ENCODE data around the gene PDCD1.

Gene PDCD1

DNA sequence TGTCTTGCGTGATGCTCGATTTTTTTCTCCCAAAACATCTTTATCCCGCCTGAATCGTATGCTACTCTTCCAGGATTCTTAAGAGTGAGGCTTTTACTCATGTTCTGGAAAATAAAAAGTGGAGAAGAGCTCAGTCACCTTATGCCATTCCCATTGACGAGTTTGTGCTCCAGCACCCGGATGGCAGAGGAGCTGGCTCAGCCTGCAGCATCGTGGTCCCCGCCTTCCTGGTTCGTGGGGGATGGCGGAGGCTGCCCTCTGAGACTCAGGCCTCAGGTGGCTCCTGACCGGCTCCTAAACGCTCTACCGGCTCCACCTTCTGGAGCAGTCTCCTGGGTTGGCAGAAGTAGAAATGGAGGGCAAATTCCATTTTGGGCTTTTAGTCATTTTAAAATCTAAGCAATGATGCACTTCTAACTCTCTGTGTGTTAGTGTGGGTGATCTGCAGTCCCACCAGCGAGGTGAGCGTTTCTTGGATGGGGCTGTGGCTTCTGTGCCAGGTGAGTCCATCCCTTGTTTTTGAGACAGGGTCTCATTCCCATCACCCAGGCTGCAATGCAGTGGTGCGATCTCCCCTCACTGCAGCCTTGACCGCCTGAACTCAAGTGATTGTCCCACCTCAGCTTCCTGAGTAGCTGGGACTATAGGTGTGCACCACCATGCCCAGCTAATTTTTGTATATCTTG, 38.7 kb upstream of the PDCD1 start:
- DNase-seq (ENCODE audit: extremely low read depth, low read depth), result no peak
- TF ChIP-seq, protein P1, sequence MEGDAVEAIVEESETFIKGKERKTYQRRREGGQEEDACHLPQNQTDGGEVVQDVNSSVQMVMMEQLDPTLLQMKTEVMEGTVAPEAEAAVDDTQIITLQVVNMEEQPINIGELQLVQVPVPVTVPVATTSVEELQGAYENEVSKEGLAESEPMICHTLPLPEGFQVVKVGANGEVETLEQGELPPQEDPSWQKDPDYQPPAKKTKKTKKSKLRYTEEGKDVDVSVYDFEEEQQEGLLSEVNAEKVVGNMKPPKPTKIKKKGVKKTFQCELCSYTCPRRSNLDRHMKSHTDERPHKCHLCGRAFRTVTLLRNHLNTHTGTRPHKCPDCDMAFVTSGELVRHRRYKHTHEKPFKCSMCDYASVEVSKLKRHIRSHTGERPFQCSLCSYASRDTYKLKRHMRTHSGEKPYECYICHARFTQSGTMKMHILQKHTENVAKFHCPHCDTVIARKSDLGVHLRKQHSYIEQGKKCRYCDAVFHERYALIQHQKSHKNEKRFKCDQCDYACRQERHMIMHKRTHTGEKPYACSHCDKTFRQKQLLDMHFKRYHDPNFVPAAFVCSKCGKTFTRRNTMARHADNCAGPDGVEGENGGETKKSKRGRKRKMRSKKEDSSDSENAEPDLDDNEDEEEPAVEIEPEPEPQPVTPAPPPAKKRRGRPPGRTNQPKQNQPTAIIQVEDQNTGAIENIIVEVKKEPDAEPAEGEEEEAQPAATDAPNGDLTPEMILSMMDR (IDR thresholded peaks at IDR 0.05; ENCODE audit: low read depth, low read length), result no peak

DNA sequence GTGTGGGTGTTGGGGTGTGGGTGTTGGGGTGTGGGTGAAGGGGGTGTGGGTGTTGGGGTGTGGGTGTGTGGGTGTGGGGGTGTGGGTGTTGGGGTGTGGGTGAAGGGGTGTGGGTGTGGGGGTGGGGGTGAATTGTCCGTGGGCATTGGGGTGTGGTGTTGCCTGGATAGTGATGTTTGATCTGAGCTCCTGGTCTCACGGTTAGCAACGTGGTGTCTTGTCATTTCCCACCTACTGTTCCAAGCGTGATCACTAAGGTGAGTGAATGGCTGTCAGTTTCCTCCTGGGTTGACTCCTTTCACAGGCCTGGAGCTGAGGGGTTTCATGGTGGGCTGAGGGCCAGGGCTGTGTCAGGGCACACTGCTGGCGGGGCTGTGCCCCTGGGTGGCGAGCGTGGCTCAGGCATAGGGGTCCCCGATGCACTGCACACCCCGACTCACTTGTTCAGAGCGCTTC, 38.1 kb upstream of the PDCD1 start:
- no peak for DNase-seq (ENCODE audit: extremely low read depth, low read depth)
- TF ChIP-seq, protein P1 (IDR thresholded peaks at IDR 0.05; ENCODE audit: low read depth, low read length), result no peak

DNA sequence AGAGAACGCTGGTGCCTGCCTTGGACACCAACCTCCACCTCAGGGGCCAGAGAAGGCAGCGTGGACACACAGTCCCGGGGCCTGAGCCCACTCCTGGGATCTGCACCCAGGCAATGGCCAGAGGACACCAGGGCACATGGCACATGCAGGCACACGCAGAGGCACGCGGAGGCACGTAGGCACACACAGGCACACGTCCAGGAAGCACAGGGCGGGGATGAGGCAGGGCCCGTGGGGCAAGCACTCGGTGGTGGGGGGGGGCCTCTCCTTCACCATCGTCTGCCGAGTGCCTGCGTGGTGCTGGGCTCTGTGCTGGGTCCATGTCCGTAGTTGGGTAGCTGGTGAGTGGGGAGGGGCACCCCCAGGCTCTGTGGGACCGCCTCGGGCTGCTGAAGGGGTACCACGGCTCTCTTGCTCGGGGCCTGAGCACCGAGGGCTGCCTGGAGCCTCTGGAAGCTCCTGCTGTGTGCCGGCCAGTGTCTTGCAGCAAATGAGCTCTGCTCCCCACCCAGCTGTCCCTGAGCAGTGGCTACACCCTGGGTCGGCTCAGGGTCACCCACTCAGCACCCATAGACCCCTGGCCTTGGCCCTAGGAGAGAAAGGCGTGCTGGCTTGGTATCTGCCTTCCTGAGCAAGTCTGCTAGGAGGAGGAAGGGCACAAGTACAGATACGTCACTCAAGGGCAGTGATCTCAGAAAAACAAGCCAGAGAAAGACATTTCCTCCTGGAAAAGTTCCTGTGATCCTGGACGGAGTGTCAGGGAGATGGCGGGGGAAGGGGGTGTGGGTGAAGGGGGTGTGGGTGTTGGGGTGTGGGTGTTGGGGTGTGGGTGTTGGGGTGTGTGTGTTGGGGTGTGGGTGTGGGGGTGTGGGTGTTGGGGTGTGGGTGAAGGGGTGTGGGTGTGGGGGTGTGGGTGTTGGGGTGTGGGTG, 37.3 kb upstream of the PDCD1 start:
- DNase-seq (ENCODE audit: extremely low read depth, low read depth), result no peak
- TF ChIP-seq, protein P1 (IDR thresholded peaks at IDR 0.05; ENCODE audit: low read depth, low read length), result no peak

DNA sequence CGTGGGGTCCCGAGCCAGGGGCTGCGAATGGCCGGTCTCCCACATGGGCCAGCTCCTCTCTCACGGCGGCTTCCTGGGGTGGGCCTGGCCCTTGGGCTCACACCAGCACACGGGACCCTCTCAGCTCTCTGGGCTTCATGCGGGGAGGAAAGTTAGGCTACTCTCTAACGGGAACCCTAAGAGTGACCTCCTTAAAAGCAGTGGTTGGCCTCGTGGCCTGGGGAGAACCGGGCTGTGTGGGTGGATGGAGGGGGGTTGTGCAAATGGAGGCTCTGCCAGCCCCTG, 36.7 kb upstream of the PDCD1 start:
- TF ChIP-seq, protein P1 (IDR thresholded peaks at IDR 0.05; ENCODE audit: low read depth, low read length), result no peak
- DNase-seq (ENCODE audit: extremely low read depth, low read depth), result no peak

DNA sequence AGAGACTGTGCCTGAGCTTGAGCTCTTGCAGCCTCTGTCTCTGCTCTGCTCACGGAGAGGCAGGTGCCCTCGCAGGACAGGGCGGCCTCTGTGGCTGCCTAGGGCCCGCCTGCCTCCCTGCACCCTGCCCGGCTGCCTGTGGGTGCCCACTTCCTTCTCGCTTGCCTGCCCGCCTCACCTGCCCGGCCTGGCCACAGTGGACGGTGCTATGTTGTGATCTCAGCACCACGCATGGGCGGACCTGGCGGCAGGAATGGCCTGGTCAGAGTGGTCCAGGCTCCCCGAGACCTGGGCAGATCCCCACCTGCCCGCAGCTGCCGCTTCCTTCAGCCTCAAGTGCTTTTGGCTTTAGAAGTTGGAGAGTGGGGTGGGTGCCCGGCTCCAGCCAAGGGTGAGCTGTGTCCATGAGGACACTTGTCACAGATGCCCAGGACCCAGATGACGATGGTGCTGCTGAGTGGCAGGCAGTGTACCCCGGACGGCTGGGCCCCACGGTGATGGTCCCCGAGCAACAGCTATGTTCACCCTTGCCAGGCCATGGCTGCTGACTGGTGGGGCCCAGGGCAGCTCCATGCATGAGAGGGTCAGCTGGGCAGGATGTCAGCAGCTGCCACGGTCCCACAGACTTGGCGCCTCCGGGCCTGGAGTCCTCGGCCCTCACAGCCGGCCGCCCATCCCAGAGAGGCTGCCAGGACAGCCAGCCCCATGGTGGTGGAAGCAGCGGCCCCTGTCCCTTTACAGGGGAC, 36.2 kb upstream of the PDCD1 start:
- TF ChIP-seq, protein P1 (IDR thresholded peaks at IDR 0.05; ENCODE audit: low read depth, low read length), result no peak
- DNase-seq (ENCODE audit: extremely low read depth, low read depth), result no peak

DNA sequence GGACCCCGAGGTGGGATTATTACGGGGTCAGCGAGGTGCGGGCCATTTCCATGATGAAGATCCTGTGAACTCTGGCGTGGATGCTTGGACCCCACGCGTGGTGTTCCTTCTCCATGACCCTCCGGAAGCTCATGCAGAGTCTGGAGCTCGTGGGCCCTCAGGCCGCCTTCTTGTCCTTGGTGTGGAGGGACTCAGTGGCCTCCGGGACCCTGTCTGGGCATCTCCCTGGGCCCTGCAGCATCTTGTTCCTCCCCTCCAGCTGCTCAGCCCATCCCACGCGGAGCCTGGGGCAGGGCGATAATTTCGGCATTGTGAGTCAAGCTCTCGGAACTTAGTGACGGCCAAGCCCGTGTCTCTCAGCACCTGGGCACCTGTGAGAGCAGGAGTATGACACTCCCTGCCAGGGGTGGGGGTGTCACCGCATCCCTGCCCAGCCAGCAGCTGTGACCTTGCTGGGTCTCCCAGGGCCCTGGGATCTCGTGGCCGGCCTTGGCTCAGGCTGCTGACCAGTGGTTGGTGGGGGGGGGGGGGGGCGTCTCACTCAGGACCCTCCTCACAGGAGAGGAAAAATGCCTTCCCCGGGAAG, 35.5 kb upstream of the PDCD1 start:
- DNase-seq (ENCODE audit: extremely low read depth, low read depth), result no peak
- TF ChIP-seq, protein P1 (IDR thresholded peaks at IDR 0.05; ENCODE audit: low read depth, low read length), result no peak

All from AG09319 (cell line).